T-helper 1 cell treated with Interleukin-12 subunit alpha and Interleukin-12 subunit beta and Interleukin-4 antibody, amounts not matched to agents 30 μg/mL and 1 μg/mL, for 36 hours (primary cell): ENCODE data around the gene IFITM5.
A peak's percentile ranks its signal among the peaks of the same experiment; 100 is the strongest.

Source experiments
- H3K27ac Mint-ChIP-seq: one replicate; pipeline ENCODE4 v1.8.0; 2021; ENCODE audit warnings: mild to moderate bottlenecking, mixed read lengths
- H3K27me3 Mint-ChIP-seq: one replicate; pipeline ENCODE4 v1.8.0; 2021; ENCODE audit warnings: low read depth, mixed read lengths
- H3K36me3 Mint-ChIP-seq: one replicate; pipeline ENCODE4 v1.8.0; 2021; ENCODE audit warnings: low read depth, mixed read lengths
- H3K4me1 Mint-ChIP-seq: one replicate; pipeline ENCODE4 v1.8.0; 2021; ENCODE audit warnings: low read depth, mixed read lengths
- H3K4me3 Mint-ChIP-seq: one replicate; pipeline ENCODE4 v1.8.0; 2021; ENCODE audit warnings: mild to moderate bottlenecking, moderate library complexity, mixed read lengths
- H3K9me3 Mint-ChIP-seq: one replicate; pipeline ENCODE4 v1.8.0; 2021; ENCODE audit warnings: mixed read lengths

IFITM5 gene

DNA sequence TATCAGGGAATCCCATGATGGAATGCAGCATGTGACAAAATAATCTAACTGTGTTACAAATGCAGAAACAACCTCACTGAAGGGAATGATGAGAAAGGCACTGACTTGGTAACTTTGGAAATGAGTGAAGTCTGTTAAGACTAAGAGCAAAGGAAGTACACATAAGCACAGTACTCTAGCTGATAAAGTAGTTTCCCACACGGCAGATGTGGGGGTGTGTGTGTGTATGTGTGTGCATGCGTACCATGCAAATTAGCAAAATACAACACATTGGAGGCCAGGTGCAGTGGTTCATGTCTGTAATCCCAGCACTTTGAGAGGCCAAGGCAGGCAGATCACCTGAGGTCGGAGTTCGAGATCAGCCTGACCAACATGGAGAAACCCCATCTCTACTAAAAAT, 37.7 kb downstream of the IFITM5 start:
- Mint-ChIP-seq H3K9me3 (peaks cover 2% of the 10 kb centered on the region), H3K36me3 (no peaks in the 10 kb centered on the region), H3K27ac (no peak overlapping the region), H3K27me3 (peaks cover 8% of the 10 kb centered on the region), H3K4me3 (no peak overlapping the region), H3K4me1 (peaks cover 2% of the 10 kb centered on the region)

DNA sequence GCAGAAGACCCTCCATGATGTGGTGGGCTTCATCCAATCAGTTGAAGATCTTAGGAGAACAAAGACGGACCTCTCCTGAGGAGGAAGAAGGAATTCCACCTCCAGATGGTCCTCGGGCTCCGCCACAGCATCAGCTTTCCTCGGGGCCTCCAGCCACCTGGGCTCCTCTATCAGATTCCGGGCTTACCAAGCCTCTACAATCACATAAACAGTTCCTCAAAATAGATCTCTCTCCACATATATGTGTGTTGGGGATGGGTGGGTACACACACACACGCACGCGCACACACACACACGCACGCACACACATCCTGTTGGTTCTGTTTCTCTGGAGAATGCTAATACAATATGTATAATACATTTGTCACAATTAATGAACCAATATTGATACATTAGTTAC, 39.9 kb downstream of the IFITM5 start:
- H3K9me3 Mint-ChIP-seq, result peaks cover 2% of the 10 kb centered on the region
- H3K36me3 Mint-ChIP-seq, result no peaks in the 10 kb centered on the region
- H3K4me3 Mint-ChIP-seq, result no peak overlapping the region
- H3K27ac Mint-ChIP-seq, result no peak overlapping the region
- H3K27me3 Mint-ChIP-seq, result peaks cover 8% of the 10 kb centered on the region
- peaks cover 2% of the 10 kb centered on the region for H3K4me1 Mint-ChIP-seq

DNA sequence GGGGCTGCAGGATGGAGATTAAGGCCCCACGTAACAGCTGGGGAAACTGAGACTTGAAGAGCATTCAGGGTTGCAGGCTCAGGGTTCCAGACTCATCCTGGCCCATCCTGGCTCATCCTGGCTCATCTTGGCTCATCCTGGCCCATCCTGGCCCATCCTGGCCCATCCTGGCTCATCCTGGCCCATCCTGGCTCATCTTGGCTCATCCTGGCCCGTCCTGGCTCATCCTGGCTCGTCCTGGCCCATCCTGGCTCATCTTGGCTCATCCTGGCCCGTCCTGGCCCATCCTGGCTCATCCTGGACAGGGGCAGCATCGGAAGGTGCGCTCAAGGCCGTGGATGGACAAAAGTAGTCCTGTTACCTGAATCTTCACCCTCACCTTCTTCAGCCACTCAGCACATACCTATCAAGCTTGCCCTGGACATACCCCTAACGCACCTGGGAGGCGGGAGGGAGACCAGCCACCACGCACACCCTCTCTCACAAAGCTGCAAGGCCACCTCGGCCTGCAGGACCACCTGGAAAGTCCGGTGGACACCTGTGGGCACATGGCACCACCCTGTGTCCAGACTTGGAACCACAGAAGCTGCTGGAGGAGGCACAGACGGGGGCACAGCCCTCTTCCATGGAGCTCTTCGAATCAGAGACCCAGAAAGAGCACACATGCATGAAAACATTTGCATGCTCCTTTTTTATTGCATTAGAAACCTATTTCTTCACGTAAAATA, 41.4 kb downstream of the IFITM5 start:
- H3K4me1 Mint-ChIP-seq, result peaks cover 2% of the 10 kb centered on the region
- H3K27me3 Mint-ChIP-seq, result peaks cover 8% of the 10 kb centered on the region
- H3K36me3 Mint-ChIP-seq, result peaks cover 9% of the 10 kb centered on the region
- H3K27ac Mint-ChIP-seq, result no peak overlapping the region
- peaks cover 2% of the 10 kb centered on the region for H3K9me3 Mint-ChIP-seq
- no peak overlapping the region for H3K4me3 Mint-ChIP-seq

GRCh38 chr11:256952-257737, 42.2 kb downstream of the IFITM5 start:
- peaks cover 16% of the 10 kb centered on the region for H3K36me3 Mint-ChIP-seq
- H3K27ac Mint-ChIP-seq, result no peak overlapping the region
- H3K27me3 Mint-ChIP-seq, result peaks cover 8% of the 10 kb centered on the region
- H3K9me3 Mint-ChIP-seq, result peaks cover under 1% of the 10 kb centered on the region
- H3K4me3 Mint-ChIP-seq, result no peak overlapping the region
- peaks cover under 1% of the 10 kb centered on the region for H3K4me1 Mint-ChIP-seq

DNA sequence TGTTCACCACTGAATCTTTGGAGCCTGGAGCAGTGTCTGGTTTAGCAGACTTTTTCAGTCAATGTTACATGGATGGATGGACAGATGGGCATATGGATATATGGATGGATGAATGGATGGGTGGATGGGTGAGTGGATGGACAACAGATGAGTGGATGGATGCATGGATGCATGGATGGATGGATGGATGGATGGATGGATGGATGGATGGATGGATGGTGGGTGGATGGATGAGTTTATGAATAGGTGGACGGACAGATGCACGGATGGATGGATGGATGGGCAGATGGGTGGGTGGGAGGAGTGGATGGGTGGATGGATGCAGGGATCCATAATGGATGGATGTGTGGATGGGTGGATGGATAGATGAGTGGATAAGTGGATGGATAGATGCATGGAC, 43.5 kb downstream of the IFITM5 start:
- H3K36me3 Mint-ChIP-seq, result peaks cover 24% of the 10 kb centered on the region
- H3K4me1 Mint-ChIP-seq, result peaks cover 5% of the 10 kb centered on the region
- H3K27me3 Mint-ChIP-seq, result peaks cover 4% of the 10 kb centered on the region
- no peak overlapping the region for H3K27ac Mint-ChIP-seq
- H3K9me3 Mint-ChIP-seq, result no peaks in the 10 kb centered on the region
- no peak overlapping the region for H3K4me3 Mint-ChIP-seq

DNA sequence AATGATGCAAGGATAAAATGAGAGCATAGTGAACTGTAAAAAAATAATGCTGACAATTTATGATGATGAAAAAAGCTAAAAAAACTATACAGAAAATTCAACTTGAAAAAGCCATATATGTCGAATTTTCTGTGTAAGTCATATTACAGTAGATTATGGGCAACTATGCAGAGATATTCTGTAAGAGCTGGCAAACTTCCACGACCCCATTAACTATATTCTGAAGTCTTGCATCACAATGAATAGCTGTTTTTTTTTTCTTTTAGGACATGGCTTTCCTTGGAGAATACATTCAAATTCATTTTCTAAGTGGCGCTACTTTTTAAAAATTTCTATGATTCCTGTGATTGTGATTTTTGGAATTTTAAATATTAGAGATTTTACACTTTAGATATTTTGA, 44.1 kb downstream of the IFITM5 start:
- Mint-ChIP-seq H3K4me3 (no peak overlapping the region), H3K4me1 (peaks cover 10% of the 10 kb centered on the region), H3K27ac (no peak overlapping the region), H3K27me3 (peaks cover 3% of the 10 kb centered on the region), H3K9me3 (no peaks in the 10 kb centered on the region), H3K36me3 (peaks cover 29% of the 10 kb centered on the region)

GRCh38 chr11:253886-254270, 45.4 kb downstream of the IFITM5 start:
- Mint-ChIP-seq H3K27me3 (no peaks in the 10 kb centered on the region), H3K36me3 (peaks cover 33% of the 10 kb centered on the region), H3K27ac (no peak overlapping the region), H3K4me3 (no peak overlapping the region), H3K9me3 (no peaks in the 10 kb centered on the region), H3K4me1 (peaks cover 14% of the 10 kb centered on the region)

GRCh38 chr11:253160-253885, 46.0 kb downstream of the IFITM5 start:
- no peak overlapping the region for H3K27ac Mint-ChIP-seq
- H3K9me3 Mint-ChIP-seq, result no peaks in the 10 kb centered on the region
- no peaks in the 10 kb centered on the region for H3K27me3 Mint-ChIP-seq
- H3K4me1 Mint-ChIP-seq, result peaks cover 14% of the 10 kb centered on the region
- H3K4me3 Mint-ChIP-seq, result no peak overlapping the region
- peaks cover 33% of the 10 kb centered on the region for H3K36me3 Mint-ChIP-seq

- H3K27me3 Mint-ChIP-seq, result no peaks in the 10 kb centered on the region
- H3K36me3 Mint-ChIP-seq, result peaks cover 38% of the 10 kb centered on the region
- no peaks in the 10 kb centered on the region for H3K9me3 Mint-ChIP-seq
- no peak overlapping the region for H3K4me3 Mint-ChIP-seq
- peaks cover 14% of the 10 kb centered on the region for H3K4me1 Mint-ChIP-seq
- H3K27ac Mint-ChIP-seq, result no peak overlapping the region
These were observed 46.7 kb downstream of the IFITM5 start for GRCh38 chr11:252666-253065.

DNA sequence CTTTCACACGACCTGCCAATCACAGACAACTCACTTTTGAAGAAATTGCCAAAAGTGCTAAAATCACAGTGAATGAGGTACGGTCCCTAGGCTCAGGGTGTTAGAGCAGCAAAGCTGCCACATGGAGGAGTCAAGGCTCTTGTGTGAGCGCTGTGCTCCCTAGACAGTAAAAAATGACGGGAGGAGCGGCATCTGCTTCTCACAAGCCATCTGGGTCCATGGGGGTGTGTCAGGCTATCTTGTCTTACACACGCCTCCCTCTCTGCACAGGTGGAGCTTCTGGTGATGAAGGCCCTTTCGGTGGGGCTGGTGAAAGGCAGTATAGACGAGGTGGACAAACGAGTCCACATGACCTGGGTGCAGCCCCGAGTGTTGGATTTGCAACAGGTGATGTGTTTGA, 47.8 kb downstream of the IFITM5 start:
- Mint-ChIP-seq H3K27ac (no peak overlapping the region), H3K4me3 (no peak overlapping the region), H3K4me1 (peaks cover 14% of the 10 kb centered on the region), H3K27me3 (no peaks in the 10 kb centered on the region), H3K36me3 (peaks cover 47% of the 10 kb centered on the region), H3K9me3 (no peaks in the 10 kb centered on the region)

DNA sequence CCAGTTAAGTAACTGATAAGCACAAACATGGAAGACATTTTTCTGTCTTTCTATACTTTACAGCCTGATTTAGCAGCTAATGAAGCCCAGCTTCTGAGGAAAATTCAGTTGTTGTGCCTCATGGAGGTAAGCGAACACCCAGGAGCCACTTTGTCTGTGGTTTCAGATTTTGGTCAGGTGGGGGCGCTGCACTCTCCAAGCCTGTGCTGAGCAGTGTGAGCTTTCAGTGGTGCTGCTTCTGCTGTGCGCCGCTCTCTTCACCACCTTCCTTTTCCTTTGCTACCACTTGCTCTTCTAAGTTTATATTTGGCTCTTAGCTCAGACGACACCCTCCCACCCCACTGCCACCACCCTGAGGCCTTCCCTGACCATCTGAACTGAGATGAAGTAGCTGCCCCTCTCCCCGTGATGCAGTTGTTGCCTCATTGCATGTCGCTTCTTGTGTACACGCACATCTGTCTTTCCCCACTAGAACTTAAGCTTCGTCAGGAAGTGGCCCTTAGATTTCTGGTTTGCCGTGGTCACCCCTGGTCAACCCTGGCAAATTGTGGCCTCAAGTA, 48.5 kb downstream of the IFITM5 start:
- H3K36me3 Mint-ChIP-seq, result peaks cover 51% of the 10 kb centered on the region
- H3K9me3 Mint-ChIP-seq, result no peaks in the 10 kb centered on the region
- no peak overlapping the region for H3K4me3 Mint-ChIP-seq

DNA sequence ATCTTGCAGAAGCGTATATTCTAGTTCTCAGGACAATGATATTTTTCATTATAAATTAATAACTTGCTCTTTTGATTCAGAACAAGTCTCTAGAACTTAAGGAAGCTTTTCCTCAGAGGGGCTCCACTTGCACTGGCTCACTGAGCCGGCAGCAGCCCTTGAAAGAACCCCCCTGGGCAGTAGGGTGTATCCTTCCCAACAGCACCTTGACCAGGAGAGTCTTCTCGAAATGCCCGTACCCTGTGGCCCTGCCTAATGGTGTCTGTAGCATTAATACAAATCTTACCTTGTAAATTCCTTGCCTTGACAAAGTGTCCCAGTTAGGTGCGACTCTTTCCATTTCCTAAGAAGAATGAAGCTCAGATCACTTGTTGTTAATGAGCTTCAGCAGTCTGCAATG, 49.1 kb downstream of the IFITM5 start:
- H3K9me3 Mint-ChIP-seq, result no peaks in the 10 kb centered on the region
- peaks cover 19% of the 10 kb centered on the region for H3K4me1 Mint-ChIP-seq
- no peaks in the 10 kb centered on the region for H3K27me3 Mint-ChIP-seq
- no peak overlapping the region for H3K4me3 Mint-ChIP-seq
- H3K36me3 Mint-ChIP-seq, result peaks cover 57% of the 10 kb centered on the region
- H3K27ac Mint-ChIP-seq, result no peak overlapping the region

More for the DNA sequence above, 48.5 kb downstream of the IFITM5 start:
- Mint-ChIP-seq H3K4me1 (peaks cover 16% of the 10 kb centered on the region), H3K27me3 (no peaks in the 10 kb centered on the region), H3K27ac (no peak overlapping the region)

- no peaks in the 10 kb centered on the region for H3K9me3 Mint-ChIP-seq
- H3K36me3 Mint-ChIP-seq, result peaks cover 63% of the 10 kb centered on the region
- H3K4me3 Mint-ChIP-seq, result no peak overlapping the region
- H3K27ac Mint-ChIP-seq, result peak overlapping the region; percentile 7
- H3K27me3 Mint-ChIP-seq, result no peaks in the 10 kb centered on the region
- peaks cover 25% of the 10 kb centered on the region for H3K4me1 Mint-ChIP-seq
These were observed 50.3 kb downstream of the IFITM5 start for GRCh38 chr11:249062-249461.
